Activated T-cell treated with anti-CD3 and anti-CD28 coated beads, Interleukin-2, amount 50 U/mL, for 72 hours (primary cell): ENCODE measurements around the gene PRR7. TPM values are rescaled to one million over a fixed set of nuclear protein-coding genes. Genes with fewer than 3 reads are reported as not detected.

Experiments
- ATAC-seq, 2 donors: fragments of 150-1000 bp; cut with Tn5 transposase; replicated peaks in 1 of 2; 2 replicates each; pipeline ENCODE4 v1.10.0; 2021; ENCODE audit warnings: moderate library complexity in 2 of 2, mild to moderate bottlenecking in 1 of 2
- DNase-seq, 2 donors: peaks; one replicate each; pipeline ENCODE4 v3.0.0; 2021 to 2022; ENCODE audit warnings: mixed read lengths in 1 of 2
- H3K27ac Mint-ChIP-seq: one replicate; pipeline ENCODE4 v1.8.0; 2022; ENCODE audit warnings: mild to moderate bottlenecking, moderate library complexity, mixed read lengths
- H3K27me3 Mint-ChIP-seq: one replicate; pipeline ENCODE4 v1.8.0; 2022; ENCODE audit warnings: low read depth, mixed read lengths
- H3K36me3 Mint-ChIP-seq, 2 donors: one replicate each; pipeline ENCODE4 v1.8.0; 2022; ENCODE audit warnings: mixed read lengths in 2 of 2, mild to moderate bottlenecking in 1 of 2; ENCODE audit not compliant: insufficient read depth in 2 of 2
- H3K4me1 Mint-ChIP-seq: one replicate; pipeline ENCODE4 v1.8.0; 2022; ENCODE audit warnings: low read depth, mixed read lengths
- H3K4me3 Mint-ChIP-seq, 2 donors: one replicate each; pipeline ENCODE4 v1.8.0; 2022; ENCODE audit warnings: mild to moderate bottlenecking in 2 of 2, mixed read lengths in 2 of 2, moderate library complexity in 2 of 2
- H3K9me3 Mint-ChIP-seq, 2 donors: one replicate each; pipeline ENCODE4 v1.8.0; 2022; ENCODE audit warnings: mixed read lengths in 2 of 2
- total RNA-seq, 2 donors: library from RNA; stranded (reverse); gene quantifications; one replicate each; pipeline ENCODE4 v1.2.3, GENCODE V29; 2022

PRR7 gene
- total RNA-seq, 2 donors from 2014 or later, result 12.1 to 16.0 TPM

GRCh38 chr5:177445052-177445916 lies 1.3 kb upstream of the PRR7 start:
- Mint-ChIP-seq H3K4me1 (peaks cover 60% of the 10 kb centered on the region), H3K9me3 (no peaks in the 10 kb centered on the region), H3K36me3 (peaks cover 2% of the 10 kb centered on the region in 2 donors), H3K27ac (peak overlapping the region; percentile 97), H3K27me3 (no peaks in the 10 kb centered on the region), H3K4me3 (peak overlapping the region; percentile 81 to 95)
- ATAC-seq (no peak), DNase-seq (no peak)

GRCh38 chr5:177445917-177446199 lies 756 bp upstream of the PRR7 start:
- H3K9me3 Mint-ChIP-seq, result no peaks in the 10 kb centered on the region
- peak overlapping the region; percentile 97 for H3K27ac Mint-ChIP-seq
- peak overlapping the region; percentile 81 to 95 for H3K4me3 Mint-ChIP-seq
- DNase-seq, result no peak
- H3K36me3 Mint-ChIP-seq, result peaks cover 2% of the 10 kb centered on the region in 2 donors
- peaks cover 59% of the 10 kb centered on the region for H3K4me1 Mint-ChIP-seq
- ATAC-seq, result no peak
- H3K27me3 Mint-ChIP-seq, result no peaks in the 10 kb centered on the region

- Mint-ChIP-seq H3K4me3 (peak overlapping the region; percentile 74 to 84), H3K4me1 (peaks cover 58% of the 10 kb centered on the region)
- ATAC-seq, result peak; percentile 29 to 33
These were observed 524 bp downstream of the PRR7 start for GRCh38 chr5:177447066-177447610.

GRCh38 chr5:177447611-177448243 lies 1.1 kb downstream of the PRR7 start:
- Mint-ChIP-seq H3K27me3 (no peaks in the 10 kb centered on the region), H3K4me3 (peak overlapping the region; percentile 74 to 84), H3K9me3 (no peaks in the 10 kb centered on the region), H3K27ac (peak overlapping the region; percentile 90), H3K4me1 (peaks cover 60% of the 10 kb centered on the region), H3K36me3 (no peaks in the 10 kb centered on the region)
- DNase-seq (no peak), ATAC-seq (no peak)

More at GRCh38 chr5:177447066-177447610, 524 bp downstream of the PRR7 start:
- H3K27me3 Mint-ChIP-seq, result no peaks in the 10 kb centered on the region
- H3K27ac Mint-ChIP-seq, result no peak overlapping the region
- H3K9me3 Mint-ChIP-seq, result no peaks in the 10 kb centered on the region
- DNase-seq, result peak; percentile 63 to 69
- peaks cover 0 to 2% of the 10 kb centered on the region in 2 donors for H3K36me3 Mint-ChIP-seq

- DNase-seq, result no peak
- Mint-ChIP-seq H3K4me3 (peak overlapping the region; percentile 74 to 84), H3K9me3 (no peaks in the 10 kb centered on the region), H3K4me1 (peaks cover 62% of the 10 kb centered on the region), H3K27me3 (no peaks in the 10 kb centered on the region), H3K27ac (peak overlapping the region; percentile 90), H3K36me3 (no peaks in the 10 kb centered on the region)
- no peak for ATAC-seq
These were observed 1.8 kb downstream of the PRR7 start for GRCh38 chr5:177448244-177448950.

- Mint-ChIP-seq H3K27ac (peak overlapping the region; percentile 28), H3K27me3 (no peaks in the 10 kb centered on the region), H3K4me3 (peak overlapping the region in 1 of 2 donors; percentile 84), H3K9me3 (no peaks in the 10 kb centered on the region), H3K4me1 (peaks cover 59% of the 10 kb centered on the region), H3K36me3 (no peaks in the 10 kb centered on the region)
- ATAC-seq, result no peak
- DNase-seq, result no peak
These were observed 2.8 kb downstream of the PRR7 start for GRCh38 chr5:177449140-177450061.

- Mint-ChIP-seq H3K4me3 (no peak overlapping the region), H3K27me3 (no peaks in the 10 kb centered on the region), H3K9me3 (no peaks in the 10 kb centered on the region), H3K27ac (peak overlapping the region; percentile 62), H3K36me3 (no peaks in the 10 kb centered on the region), H3K4me1 (peaks cover 44% of the 10 kb centered on the region)
- no peak for DNase-seq
- ATAC-seq, result no peak
These were observed 4.2 kb downstream of the PRR7 start for GRCh38 chr5:177450667-177451424.

GRCh38 chr5:177452688-177453638 lies 6.3 kb downstream of the PRR7 start:
- Mint-ChIP-seq H3K27me3 (no peaks in the 10 kb centered on the region), H3K9me3 (no peaks in the 10 kb centered on the region), H3K36me3 (peaks cover 0 to 3% of the 10 kb centered on the region in 2 donors), H3K4me1 (peaks cover 49% of the 10 kb centered on the region), H3K27ac (no peak overlapping the region), H3K4me3 (peak overlapping the region; percentile 85 to 95)
- DNase-seq (no peak), ATAC-seq (no peak)

GRCh38 chr5:177453852-177454396 lies 7.3 kb downstream of the PRR7 start:
- no peak for ATAC-seq
- H3K27ac Mint-ChIP-seq, result peak overlapping the region; percentile 86

GRCh38 chr5:177454397-177455035 lies 7.9 kb downstream of the PRR7 start:
- Mint-ChIP-seq H3K27ac (no peak overlapping the region), H3K4me3 (peak overlapping the region; percentile 85 to 95), H3K4me1 (peaks cover 34% of the 10 kb centered on the region), H3K36me3 (peaks cover 0 to 3% of the 10 kb centered on the region in 2 donors), H3K9me3 (no peaks in the 10 kb centered on the region), H3K27me3 (no peaks in the 10 kb centered on the region)
- DNase-seq (peak; percentile 94 to 98), ATAC-seq (peak; percentile 50 to 56)

More at GRCh38 chr5:177453852-177454396, 7.3 kb downstream of the PRR7 start:
- Mint-ChIP-seq H3K4me1 (peaks cover 39% of the 10 kb centered on the region), H3K27me3 (no peaks in the 10 kb centered on the region), H3K9me3 (no peaks in the 10 kb centered on the region), H3K36me3 (peaks cover 0 to 3% of the 10 kb centered on the region in 2 donors), H3K4me3 (peak overlapping the region; percentile 85 to 95)
- peak in 1 of 2 donors; percentile 37 for DNase-seq
